ENCODE measurements around the gene PCSK9.

The PCSK9 gene

GRCh38 chr1:55007625-55008024, 31.7 kb upstream of the PCSK9 start:
- no peak for TF ChIP-seq CTCF (conservative IDR thresholded peaks at IDR 0.05; ENCODE audit: low read depth)
- CTCF ChIA-PET = interaction anchor here (0.6 to 1.0 kb wide), 3 partner anchors 11 to 33 kb away, joined by 3 to 7 read pairs (median 3); no protein-coding TSS in a partner anchor
- peak; percentile 72 for DNase-seq (ENCODE audit: low spot score)
- no peak overlapping the region for H3K27ac ChIP-seq
- POLR2A ChIA-PET (ENCODE audit: low non-redundant PET) = no interaction called here

- H3K27ac ChIP-seq = no peak overlapping the region
- no peak for TF ChIP-seq CTCF (conservative IDR thresholded peaks at IDR 0.05; ENCODE audit: low read depth)
- POLR2A ChIA-PET (ENCODE audit: low non-redundant PET) = no interaction called here
- DNase-seq (ENCODE audit: low spot score) = no peak
- CTCF ChIA-PET = interaction anchor here (0.7 to 0.9 kb wide), 2 partner anchors 10 to 21 kb away, joined by 3 read pairs; no protein-coding TSS in a partner anchor
These were observed 29.0 kb upstream of the PCSK9 start for GRCh38 chr1:55010194-55010886.

- ChIA-PET CTCF (interaction anchor here (0.9 kb wide), 1 partner anchor 22 kb away, joined by 3 read pairs; no protein-coding TSS in a partner anchor), POLR2A (ENCODE audit: low non-redundant PET) (no interaction called here)
- H3K27ac ChIP-seq = no peak overlapping the region
- DNase-seq (ENCODE audit: low spot score) = no peak
- TF ChIP-seq CTCF (conservative IDR thresholded peaks at IDR 0.05; ENCODE audit: low read depth) = no peak
These were observed 28.5 kb upstream of the PCSK9 start for GRCh38 chr1:55010887-55011217.

GRCh38 chr1:55012661-55013060, 26.7 kb upstream of the PCSK9 start:
- ChIA-PET POLR2A (ENCODE audit: low non-redundant PET) (no interaction called here), CTCF (interaction anchor here (1.5 kb wide), 1 partner anchor 9 kb away, joined by 9 read pairs; no protein-coding TSS in a partner anchor)
- DNase-seq (ENCODE audit: low spot score) = no peak
- no peak for TF ChIP-seq CTCF (conservative IDR thresholded peaks at IDR 0.05; ENCODE audit: low read depth)
- no peak overlapping the region for H3K27ac ChIP-seq

GRCh38 chr1:55015123-55015522, 24.2 kb upstream of the PCSK9 start:
- ChIA-PET CTCF (no interaction called here), POLR2A (ENCODE audit: low non-redundant PET) (no interaction called here)
- TF ChIP-seq CTCF (conservative IDR thresholded peaks at IDR 0.05; ENCODE audit: low read depth) = no peak
- H3K27ac ChIP-seq = no peak overlapping the region
- no peak for DNase-seq (ENCODE audit: low spot score)

GRCh38 chr1:55015731-55016620, 23.4 kb upstream of the PCSK9 start:
- ChIA-PET CTCF (interaction anchor here (1.0 to 1.1 kb wide), 2 partner anchors 14 to 20 kb away, joined by 3 to 4 read pairs; no protein-coding TSS in a partner anchor), POLR2A (ENCODE audit: low non-redundant PET) (no interaction called here)
- TF ChIP-seq CTCF (conservative IDR thresholded peaks at IDR 0.05; ENCODE audit: low read depth) = no peak
- no peak overlapping the region for H3K27ac ChIP-seq
- no peak for DNase-seq (ENCODE audit: low spot score)
